HG02870 (cell line): ENCODE measurements around the gene VSIG8.
"Not testable (repeated sequence)": the region's sequence is repeated elsewhere in the genome, so short reads cannot be mapped to it uniquely, and the experiment has no call there.

ENCODE experiments used
- ATAC-seq: cut with Tn5 transposase; IDR thresholded peaks from one replicate; pipeline ENCODE4 v1.9.1; 2021; ENCODE audit warnings: mild to moderate bottlenecking, moderate library complexity; ENCODE audit not compliant: unreplicated experiment

VSIG8 gene, protein sequence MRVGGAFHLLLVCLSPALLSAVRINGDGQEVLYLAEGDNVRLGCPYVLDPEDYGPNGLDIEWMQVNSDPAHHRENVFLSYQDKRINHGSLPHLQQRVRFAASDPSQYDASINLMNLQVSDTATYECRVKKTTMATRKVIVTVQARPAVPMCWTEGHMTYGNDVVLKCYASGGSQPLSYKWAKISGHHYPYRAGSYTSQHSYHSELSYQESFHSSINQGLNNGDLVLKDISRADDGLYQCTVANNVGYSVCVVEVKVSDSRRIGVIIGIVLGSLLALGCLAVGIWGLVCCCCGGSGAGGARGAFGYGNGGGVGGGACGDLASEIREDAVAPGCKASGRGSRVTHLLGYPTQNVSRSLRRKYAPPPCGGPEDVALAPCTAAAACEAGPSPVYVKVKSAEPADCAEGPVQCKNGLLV

DNA sequence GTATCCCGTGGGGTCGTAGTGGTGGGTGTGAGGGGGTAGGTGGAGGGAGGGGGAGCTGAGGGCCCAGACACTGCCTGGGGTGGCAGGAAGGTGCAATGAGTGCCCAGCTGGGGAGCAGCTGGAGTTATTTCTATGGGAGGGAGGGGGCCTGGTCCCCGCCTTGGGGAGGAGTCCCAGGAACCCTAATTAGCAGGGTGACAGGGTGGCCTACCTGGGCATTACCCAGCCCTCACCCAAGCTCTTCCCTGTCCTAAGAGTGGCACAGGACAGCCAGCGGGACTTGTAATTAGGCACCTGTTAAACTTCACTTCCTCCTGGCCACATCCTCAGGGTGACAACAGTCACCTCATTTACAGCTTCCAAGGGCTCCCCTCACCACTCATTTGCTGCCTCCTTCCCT, at the start of gene VSIG8:
TSS of gene VSIG8 (minus strand) at position 101 of the 400 bp plus-strand sequence. CDS start 136 bp downstream, outside the sequence.
- no peak for ATAC-seq

- no peak for ATAC-seq
These were observed 49.0 kb upstream of the VSIG8 start for GRCh38 chr1:159911326-159912070.

DNA sequence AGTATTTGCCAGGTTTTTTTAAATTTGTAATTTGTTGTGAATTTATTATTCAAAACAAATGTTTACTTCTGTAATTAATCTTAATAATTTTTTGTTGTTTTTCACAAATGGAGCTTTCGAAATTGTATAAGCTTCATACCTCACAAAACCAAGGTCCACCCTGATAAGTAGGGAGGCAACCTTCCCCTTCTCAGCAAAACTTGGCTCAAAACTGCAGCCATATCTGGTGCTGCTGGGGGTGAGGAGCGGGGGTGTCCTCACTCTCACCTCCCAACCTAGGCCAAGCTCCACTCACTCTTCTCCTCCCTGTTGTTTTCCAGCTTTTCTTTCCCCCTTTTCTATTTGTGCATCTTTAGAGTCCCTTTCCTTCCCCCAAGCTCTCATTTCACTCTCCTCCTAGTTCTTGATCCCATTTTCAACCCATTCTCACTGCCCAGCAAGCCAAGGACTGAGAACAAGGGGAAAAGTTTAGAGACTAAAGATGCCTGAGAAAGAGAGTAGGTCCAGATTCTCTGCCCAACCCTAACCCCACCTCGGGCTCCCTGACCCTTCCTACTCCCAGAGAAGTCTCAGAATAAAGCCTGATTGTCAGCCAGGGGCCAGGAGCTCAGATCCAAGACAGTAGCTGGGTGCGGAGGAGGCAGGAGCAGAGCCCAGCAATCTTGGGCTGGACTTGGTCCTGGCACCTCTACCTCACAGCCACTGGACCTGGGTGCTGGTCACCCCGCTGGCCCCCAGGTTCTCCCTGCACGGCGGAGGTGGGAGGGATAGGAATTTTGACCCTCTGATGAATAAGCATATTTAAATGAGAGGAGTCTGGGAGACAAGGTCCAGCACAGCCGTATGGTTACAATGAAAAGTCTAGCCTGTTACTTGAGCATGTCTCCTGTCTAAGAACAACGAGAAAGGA, 45.8 kb upstream of the VSIG8 start:
- no peak for ATAC-seq

DNA sequence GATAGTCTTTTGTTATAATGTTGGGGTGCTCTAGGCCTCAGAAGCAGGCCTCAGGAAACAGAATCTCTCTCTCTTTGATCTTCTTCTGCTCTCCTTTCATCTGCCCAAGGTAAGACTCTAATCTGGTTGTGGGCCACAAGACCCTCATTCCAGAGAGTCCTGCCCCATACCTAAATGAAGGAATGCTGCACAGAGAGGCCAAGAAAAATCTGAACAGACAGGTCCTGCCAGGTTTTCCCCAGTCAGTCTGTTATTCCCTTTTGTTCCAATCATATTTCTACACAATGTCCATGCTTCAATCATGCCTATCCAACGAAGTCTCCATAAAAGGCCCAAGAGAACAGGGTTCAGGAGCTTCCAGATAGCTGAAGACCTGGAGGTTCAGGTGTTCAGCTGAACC, 44.5 kb upstream of the VSIG8 start:
- no peak for ATAC-seq

- ATAC-seq, result not testable (repeated sequence)
These were observed 41.6 kb upstream of the VSIG8 start for GRCh38 chr1:159904036-159904435.

- no peak for ATAC-seq
These were observed 40.1 kb upstream of the VSIG8 start for GRCh38 chr1:159902541-159902940.

- no peak for ATAC-seq
These were observed 38.4 kb upstream of the VSIG8 start for GRCh38 chr1:159900755-159901360.

GRCh38 chr1:159900086-159900680, 37.7 kb upstream of the VSIG8 start, which contains the start of gene CFAP45:
Gene CFAP45, minus strand, starts transcription at chr1:159900165. Its CDS starts 67 bp downstream, at chr1:159900098.
- no peak for ATAC-seq

DNA sequence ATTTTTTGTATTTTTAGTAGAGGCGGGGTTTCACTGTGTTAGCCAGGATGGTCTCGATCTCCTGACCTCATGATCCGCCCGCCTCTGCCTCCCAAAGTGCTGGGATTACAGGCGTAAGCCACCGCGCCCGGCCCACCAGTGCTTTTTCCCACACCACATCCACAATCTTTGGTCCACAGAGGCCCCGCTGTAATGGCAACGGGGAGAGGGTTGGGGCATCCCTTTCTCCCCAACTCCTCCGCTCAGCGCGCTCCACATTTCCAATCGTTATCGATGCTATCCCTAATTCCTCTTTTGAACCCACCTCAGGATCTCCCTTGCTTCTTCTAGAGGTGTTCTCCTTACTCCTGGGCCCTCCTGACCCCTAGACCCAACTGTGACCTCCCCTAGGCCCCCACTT, 37.2 kb upstream of the VSIG8 start:
- not testable (repeated sequence) for ATAC-seq

DNA sequence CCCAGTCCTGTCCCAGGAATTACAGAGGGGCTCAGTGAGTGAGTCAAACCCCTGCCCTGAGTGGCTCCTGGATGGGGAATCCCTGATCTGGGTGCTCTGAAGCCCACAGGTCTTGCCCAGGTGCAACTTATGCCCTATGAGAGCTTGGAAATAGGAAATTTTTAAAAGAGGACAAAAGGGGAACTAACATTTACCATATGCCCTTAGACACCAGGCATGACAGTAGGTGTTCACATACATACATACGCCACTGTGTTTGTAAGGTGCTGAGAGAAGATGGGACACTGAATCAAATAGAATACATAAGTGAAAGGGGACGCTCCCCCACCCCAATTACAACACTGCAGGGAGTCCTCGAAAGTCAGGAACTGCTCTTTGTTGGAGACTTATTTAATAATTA, 36.1 kb upstream of the VSIG8 start:
- ATAC-seq, result no peak

DNA sequence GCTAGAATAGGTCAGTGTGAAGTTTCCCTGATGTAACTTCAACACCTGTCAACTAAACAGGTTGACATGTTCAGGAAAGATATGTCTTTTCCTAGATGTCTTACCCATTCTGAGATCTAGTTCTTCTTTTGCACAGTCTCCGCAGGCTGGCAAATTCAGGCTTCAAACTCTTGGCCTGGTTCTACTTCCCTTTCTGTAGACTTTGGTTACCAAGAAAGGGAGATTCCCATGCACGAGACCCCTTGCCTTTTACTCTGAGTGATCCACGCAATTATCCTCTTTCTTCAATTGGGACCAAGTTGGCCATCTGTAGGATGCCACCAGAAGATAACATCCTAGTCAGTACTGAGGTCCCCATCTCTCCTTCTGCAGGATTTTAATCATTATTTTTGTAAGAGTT, 35.5 kb upstream of the VSIG8 start:
- no peak for ATAC-seq

DNA sequence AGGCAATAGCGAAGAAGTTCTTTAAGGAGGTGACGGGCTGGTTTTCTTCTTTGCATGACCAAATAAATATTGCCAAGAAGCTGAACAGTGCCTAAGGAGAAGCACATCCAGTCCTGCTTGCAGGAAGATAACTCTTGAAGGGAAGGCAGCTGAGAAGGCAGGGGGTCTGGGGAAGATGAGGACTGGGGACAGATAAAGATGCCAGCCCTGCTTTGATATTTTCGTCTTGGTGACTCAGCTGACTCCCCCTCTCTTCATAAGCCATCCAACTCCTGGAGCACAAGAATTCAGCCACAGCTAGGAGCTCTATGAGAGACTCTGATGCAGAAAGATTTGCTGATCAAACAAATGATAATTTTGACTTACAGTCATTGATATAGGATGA, 34.1 kb upstream of the VSIG8 start:
- ATAC-seq, result no peak

GRCh38 chr1:159895836-159896545, 33.5 kb upstream of the VSIG8 start:
- ATAC-seq, result no peak

GRCh38 chr1:159895286-159895685, 32.8 kb upstream of the VSIG8 start:
- ATAC-seq, result no peak

GRCh38 chr1:159892944-159893343, 30.5 kb upstream of the VSIG8 start:
- ATAC-seq, result no peak

GRCh38 chr1:159891275-159892157, 29.1 kb upstream of the VSIG8 start:
- ATAC-seq, result no peak

- ATAC-seq, result no peak
These were observed 27.9 kb upstream of the VSIG8 start for GRCh38 chr1:159890390-159890789.

DNA sequence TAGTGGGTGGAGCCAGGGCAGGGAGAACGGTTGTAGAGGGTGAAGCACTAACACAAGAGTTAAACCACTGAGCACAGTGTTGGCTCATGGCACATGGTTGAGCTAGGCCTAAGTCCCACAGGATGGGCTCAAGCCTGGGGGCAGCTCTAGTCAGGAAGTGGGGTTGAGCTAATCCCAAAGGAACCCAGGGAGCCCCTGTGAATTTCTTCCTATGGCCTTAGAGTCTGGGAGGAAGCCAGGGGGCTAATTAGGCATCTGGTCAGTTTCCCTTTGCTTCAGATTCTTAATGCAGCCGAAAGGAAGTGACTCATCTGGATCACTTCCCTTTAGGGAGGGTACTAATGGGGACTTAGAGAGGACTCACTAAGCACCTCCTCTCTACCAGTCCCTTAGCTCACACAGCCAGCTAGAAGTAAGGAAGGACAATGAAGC, 27.4 kb upstream of the VSIG8 start:
- ATAC-seq, result peak; percentile 96

DNA sequence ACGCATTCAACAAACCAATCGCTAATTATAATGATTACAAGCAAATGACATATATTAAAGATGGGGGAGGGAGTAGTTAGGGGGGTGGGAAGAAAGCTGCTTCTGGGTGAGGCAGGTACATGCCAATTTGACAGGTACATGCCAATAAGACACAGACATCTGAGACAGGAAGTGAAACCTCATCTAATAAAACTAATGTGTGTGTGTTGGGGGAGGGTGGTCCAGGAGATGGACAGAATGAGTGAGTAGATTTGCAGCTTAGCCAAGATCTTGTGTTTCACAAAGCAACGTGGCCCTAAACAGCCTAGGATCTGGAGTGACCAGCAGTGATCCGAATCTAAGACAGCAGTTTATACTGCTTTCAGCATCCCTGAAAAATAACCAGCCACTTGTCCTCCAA, 26.7 kb upstream of the VSIG8 start:
- ATAC-seq, result no peak
